ENCODE results near the gene ST6GALNAC5.

ST6GALNAC5 gene

DNA sequence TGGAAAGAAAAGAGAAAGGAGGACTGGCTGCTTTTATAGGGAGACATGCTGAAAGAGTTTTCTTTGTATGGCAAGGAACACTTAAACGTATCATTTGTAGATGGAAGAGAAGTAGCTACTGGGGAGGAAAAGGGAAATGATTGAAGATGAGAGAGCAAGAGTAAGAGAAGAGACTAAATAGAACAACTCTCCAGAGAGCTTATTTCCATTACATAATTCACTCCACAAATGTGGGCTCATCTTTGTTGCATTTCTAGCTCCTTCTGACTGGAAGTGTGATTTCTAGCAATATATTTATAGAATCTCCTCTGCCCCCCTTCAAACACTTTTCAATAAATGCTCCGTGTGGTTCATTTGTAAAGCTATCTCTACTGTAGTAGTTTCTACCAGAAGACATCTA lies 71.0 kb downstream of the ST6GALNAC5 start:
- Histone ChIP-seq H3K4me1 (ENCODE audit: insufficient read depth, low read length) (peaks cover 12% of the 10 kb centered on the region), H3K36me3 (ENCODE audit: insufficient read depth, low read length) (no peaks in the 10 kb centered on the region; the same call in 1 of the 2 replicates), H3K9me3 (ENCODE audit: insufficient read depth, low read depth, low read length) (no peaks in the 10 kb centered on the region), H3K27ac (ENCODE audit: low read depth, low read length) (no peak overlapping the region), H3K27me3 (ENCODE audit: insufficient read depth, low read length) (no peaks in the 10 kb centered on the region), H3K9ac (ENCODE audit: low read depth, low read length) (no peak overlapping the region), H3K4me3 (ENCODE audit: low read length) (no peak overlapping the region)
- 92% methylated on average over 2 of the region's 2 CpGs for WGBS

DNA sequence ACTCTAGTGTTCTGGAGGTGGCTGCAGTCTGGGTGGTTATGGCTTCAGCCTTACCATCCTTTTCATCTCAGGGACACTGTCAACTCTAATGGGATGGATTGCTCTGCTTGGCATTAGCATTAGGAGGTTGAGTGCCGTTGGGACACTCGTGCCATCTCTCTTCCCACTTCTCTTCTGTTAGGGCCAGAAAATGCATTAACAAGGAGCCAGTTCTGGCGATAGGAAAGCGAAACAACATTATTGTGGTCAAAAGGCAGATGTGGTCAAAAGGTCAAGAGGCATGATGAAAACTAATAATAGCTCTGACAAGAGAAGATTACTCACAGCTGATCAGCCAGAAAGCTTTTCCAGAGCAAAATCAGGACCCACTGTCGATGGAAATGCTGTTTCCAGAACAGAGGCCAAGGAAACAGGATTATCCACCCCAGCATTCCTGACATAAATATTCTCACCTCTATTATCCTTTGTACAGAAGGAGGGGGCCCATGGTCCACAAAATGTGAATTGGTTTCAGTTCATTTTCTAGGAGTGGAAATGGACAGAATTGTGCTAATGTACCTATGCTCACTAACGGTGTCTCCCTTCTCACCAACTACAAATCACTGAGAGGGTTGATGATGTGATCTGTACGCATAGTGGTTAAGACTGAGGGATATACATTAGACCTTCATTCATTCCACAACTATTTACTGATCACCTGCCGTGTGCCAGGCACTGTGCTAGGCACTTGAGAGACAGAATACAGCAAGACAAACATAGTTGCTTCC lies 72.0 kb downstream of the ST6GALNAC5 start:
- H3K4me1 ChIP-seq (ENCODE audit: insufficient read depth, low read length), result peaks cover 3% of the 10 kb centered on the region
- 86% methylated on average over 6 of the region's 8 CpGs for WGBS
- H3K27ac ChIP-seq (ENCODE audit: low read depth, low read length), result no peak overlapping the region
- no peak overlapping the region for H3K9ac ChIP-seq (ENCODE audit: low read depth, low read length)
- no peaks in the 10 kb centered on the region for H3K9me3 ChIP-seq (ENCODE audit: insufficient read depth, low read depth, low read length)
- H3K27me3 ChIP-seq (ENCODE audit: insufficient read depth, low read length), result no peaks in the 10 kb centered on the region
- no peaks in the 10 kb centered on the region; the same call in 1 of the 2 replicates for H3K36me3 ChIP-seq (ENCODE audit: insufficient read depth, low read length)
- no peak overlapping the region for H3K4me3 ChIP-seq (ENCODE audit: low read length)

DNA sequence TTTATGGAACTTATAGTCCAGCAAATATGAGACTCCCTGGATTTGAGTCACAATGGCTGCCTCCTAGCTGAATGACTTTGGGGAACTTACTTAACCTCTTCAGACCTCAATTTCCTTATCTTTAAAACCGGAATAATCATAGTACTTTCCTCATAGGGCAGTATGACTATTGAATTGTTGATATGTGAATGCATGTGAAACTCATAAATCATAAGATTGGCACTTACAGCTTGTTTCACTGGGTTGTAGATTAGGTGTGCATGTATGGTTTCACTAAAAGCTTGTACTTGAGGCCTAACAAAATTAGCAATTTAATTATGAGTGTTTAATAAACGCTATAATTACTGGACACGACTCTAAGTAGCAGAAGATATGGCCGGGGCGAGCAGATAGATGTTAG lies 72.5 kb downstream of the ST6GALNAC5 start:
- Histone ChIP-seq H3K4me3 (ENCODE audit: low read length) (no peak overlapping the region), H3K4me1 (ENCODE audit: insufficient read depth, low read length) (no peaks in the 10 kb centered on the region; the same call in 1 of the 2 replicates), H3K27me3 (ENCODE audit: insufficient read depth, low read length) (no peaks in the 10 kb centered on the region), H3K27ac (ENCODE audit: low read depth, low read length) (no peak overlapping the region), H3K9ac (ENCODE audit: low read depth, low read length) (no peak overlapping the region), H3K9me3 (ENCODE audit: insufficient read depth, low read depth, low read length) (no peaks in the 10 kb centered on the region), H3K36me3 (ENCODE audit: insufficient read depth, low read length) (no peaks in the 10 kb centered on the region; the same call in 1 of the 2 replicates)
- WGBS, result 96% methylated on average over 4 of the region's 5 CpGs

DNA sequence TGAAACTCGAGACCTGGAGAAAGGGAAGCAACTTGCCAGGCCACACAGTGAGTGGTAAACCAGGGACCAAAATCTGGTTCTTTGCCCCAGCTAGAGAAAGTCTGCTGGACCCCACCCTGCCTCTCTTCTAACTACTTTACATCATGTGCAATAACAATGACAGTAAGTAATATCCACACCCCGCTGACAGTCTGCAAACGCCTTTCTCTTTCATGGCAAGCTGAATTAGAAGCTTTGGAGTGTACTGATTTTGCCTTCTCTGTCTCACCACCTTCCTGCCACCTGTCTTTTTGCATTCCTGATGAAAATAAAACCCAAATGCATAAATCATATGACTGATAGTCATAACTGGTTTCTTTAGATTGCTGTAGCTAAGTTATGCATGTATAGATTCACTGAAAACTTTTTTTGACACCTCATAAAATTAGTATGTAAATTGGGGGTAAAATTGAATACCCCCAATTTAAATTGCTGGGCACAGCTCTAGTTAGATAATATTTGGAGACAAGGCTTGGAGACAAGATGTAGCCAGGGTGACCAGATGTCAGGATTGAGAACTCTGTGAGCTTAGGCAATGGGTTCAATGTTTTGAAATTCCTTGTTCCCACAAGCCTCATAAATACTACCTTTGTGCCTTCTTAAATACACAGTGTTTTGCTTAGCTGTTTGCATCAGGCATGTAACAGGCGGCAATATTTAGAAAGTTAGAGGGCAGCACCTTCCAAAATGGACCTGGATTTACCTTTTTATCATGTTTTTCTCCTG lies 73.5 kb downstream of the ST6GALNAC5 start:
- H3K4me1 ChIP-seq (ENCODE audit: insufficient read depth, low read length), result peaks cover 7% of the 10 kb centered on the region

DNA sequence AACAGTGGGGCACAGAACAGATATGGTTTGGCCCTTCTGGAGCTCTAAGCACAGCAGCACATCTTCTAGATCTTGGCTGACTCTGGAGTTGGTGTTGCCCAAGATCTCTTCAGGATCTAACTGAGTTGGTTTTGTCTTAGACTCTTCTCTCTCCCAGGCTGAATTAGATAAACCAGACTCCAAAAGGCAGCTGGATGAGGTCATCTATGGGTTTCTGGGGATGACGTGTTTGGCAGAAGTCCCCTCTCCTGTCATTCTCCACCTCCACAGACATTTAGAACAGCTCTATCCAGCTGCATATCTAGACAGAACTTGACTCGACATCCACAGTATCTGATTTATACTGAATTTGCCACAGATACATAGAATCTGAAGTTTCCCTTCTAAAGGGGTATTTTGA lies 75.3 kb downstream of the ST6GALNAC5 start:
- H3K9ac ChIP-seq (ENCODE audit: low read depth, low read length), result no peak overlapping the region
- peaks cover 14% of the 10 kb centered on the region for H3K4me1 ChIP-seq (ENCODE audit: insufficient read depth, low read length)
- H3K27ac ChIP-seq (ENCODE audit: low read depth, low read length), result no peak overlapping the region
- H3K27me3 ChIP-seq (ENCODE audit: insufficient read depth, low read length), result no peaks in the 10 kb centered on the region
- no peak overlapping the region for H3K4me3 ChIP-seq (ENCODE audit: low read length)
- 93% methylated on average over 2 of the region's 2 CpGs for WGBS
- H3K9me3 ChIP-seq (ENCODE audit: insufficient read depth, low read depth, low read length), result no peaks in the 10 kb centered on the region
- H3K36me3 ChIP-seq (ENCODE audit: insufficient read depth, low read length), result no peaks in the 10 kb centered on the region; the same call in 1 of the 2 replicates

More for the DNA sequence above, 73.5 kb downstream of the ST6GALNAC5 start:
- Histone ChIP-seq H3K9me3 (ENCODE audit: insufficient read depth, low read depth, low read length) (no peaks in the 10 kb centered on the region), H3K9ac (ENCODE audit: low read depth, low read length) (no peak overlapping the region), H3K4me3 (ENCODE audit: low read length) (no peak overlapping the region), H3K36me3 (ENCODE audit: insufficient read depth, low read length) (no peaks in the 10 kb centered on the region; the same call in 1 of the 2 replicates), H3K27me3 (ENCODE audit: insufficient read depth, low read length) (no peaks in the 10 kb centered on the region), H3K27ac (ENCODE audit: low read depth, low read length) (no peak overlapping the region)
- WGBS, result 93% methylated on average over 4 of the region's 4 CpGs

DNA sequence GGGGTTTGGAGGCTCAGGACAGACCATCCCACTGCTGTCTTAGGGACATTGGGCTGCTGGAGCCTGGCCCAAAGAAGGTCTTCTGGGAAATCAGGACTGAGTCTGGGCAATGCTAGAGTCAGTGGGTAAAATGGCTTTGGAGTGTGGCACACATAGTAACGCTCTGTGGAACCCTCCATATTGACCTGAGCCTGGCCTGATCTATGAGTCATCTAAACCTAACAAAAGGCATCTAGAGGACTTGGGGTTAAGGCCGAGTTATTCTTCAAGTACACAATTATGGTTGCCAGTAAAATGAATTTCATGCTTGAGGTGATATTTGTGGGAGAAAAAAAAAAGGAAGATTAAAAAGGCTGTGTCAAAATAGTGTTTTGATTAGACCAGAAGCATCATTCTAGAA lies 77.7 kb downstream of the ST6GALNAC5 start:
- Histone ChIP-seq H3K27ac (ENCODE audit: low read depth, low read length) (no peak overlapping the region), H3K4me1 (ENCODE audit: insufficient read depth, low read length) (peaks cover 14% of the 10 kb centered on the region), H3K9me3 (ENCODE audit: insufficient read depth, low read depth, low read length) (no peaks in the 10 kb centered on the region), H3K27me3 (ENCODE audit: insufficient read depth, low read length) (no peaks in the 10 kb centered on the region), H3K4me3 (ENCODE audit: low read length) (no peak overlapping the region), H3K9ac (ENCODE audit: low read depth, low read length) (no peak overlapping the region), H3K36me3 (ENCODE audit: insufficient read depth, low read length) (no peaks in the 10 kb centered on the region; the same call in 1 of the 2 replicates)
- WGBS, result 84% methylated on average over 2 of the region's 2 CpGs

DNA sequence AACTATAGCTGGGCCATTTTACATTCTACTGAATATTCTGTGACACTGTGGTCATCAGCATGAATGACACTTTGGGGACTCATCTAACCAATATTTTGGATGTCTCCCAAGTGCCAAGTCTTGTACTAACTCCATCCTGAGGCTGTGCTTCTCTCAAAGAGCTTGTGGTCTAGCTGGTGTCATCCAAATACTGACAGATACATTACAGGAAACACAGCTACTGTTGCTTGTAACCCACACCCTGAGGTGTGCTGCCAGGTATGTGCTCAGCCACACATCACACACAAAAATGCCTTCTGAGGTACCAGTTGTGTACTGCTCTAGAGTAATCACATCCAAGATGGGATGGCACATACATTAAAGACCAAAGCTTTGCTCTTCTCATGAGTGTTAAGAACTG lies 81.6 kb downstream of the ST6GALNAC5 start:
- H3K36me3 ChIP-seq (ENCODE audit: insufficient read depth, low read length), result no peaks in the 10 kb centered on the region
- H3K9me3 ChIP-seq (ENCODE audit: insufficient read depth, low read depth, low read length), result no peaks in the 10 kb centered on the region
- no peak overlapping the region for H3K9ac ChIP-seq (ENCODE audit: low read depth, low read length)
- no peak overlapping the region for H3K27ac ChIP-seq (ENCODE audit: low read depth, low read length)
- no peak overlapping the region for H3K4me3 ChIP-seq (ENCODE audit: low read length)
- H3K27me3 ChIP-seq (ENCODE audit: insufficient read depth, low read length), result no peaks in the 10 kb centered on the region
- peaks cover 14% of the 10 kb centered on the region for H3K4me1 ChIP-seq (ENCODE audit: insufficient read depth, low read length)

DNA sequence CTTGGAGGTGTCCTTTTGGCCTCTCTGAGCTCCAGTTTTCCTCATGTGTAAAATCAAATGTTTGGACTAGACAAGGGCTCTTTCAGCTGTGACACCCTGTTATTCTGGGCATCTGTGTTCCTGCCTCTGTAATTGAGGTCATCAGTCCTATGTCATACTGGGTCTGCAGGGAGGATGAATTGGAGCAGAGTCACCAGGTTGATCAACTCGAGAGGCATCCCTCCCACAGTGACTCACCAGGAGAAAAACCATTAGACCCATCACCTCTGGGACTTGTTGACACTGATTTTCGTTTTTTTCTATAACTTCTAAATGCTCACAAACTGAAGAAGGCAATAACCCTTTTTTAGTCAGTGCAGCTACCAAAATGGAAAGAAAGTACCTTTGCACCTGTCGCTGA lies 82.2 kb downstream of the ST6GALNAC5 start:
- no peak overlapping the region for H3K9ac ChIP-seq (ENCODE audit: low read depth, low read length)
- no peak overlapping the region for H3K27ac ChIP-seq (ENCODE audit: low read depth, low read length)
- H3K27me3 ChIP-seq (ENCODE audit: insufficient read depth, low read length), result no peaks in the 10 kb centered on the region
- H3K4me1 ChIP-seq (ENCODE audit: insufficient read depth, low read length), result peaks cover 14% of the 10 kb centered on the region
- H3K36me3 ChIP-seq (ENCODE audit: insufficient read depth, low read length), result no peaks in the 10 kb centered on the region
- WGBS, result 86% methylated on average over 3 of the region's 3 CpGs
- H3K9me3 ChIP-seq (ENCODE audit: insufficient read depth, low read depth, low read length), result no peaks in the 10 kb centered on the region
- no peak overlapping the region for H3K4me3 ChIP-seq (ENCODE audit: low read length)

DNA sequence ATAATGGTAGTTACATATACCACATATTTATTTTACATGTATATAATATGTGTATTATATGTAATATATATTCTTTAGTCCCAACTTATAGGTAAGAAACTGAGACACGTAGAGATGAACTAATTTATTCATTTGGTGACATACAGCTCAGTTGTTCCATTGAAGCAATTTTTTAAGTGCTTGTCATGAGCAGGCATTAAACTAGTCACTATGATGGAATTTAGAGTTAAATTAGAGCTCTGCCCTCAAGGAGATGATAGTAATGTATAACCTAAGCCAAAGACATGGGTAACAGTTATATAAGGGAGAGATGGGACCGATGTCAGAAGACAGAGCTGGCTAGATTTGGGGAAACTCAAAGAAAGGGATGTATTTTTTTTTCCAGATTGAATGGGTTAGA lies 83.0 kb downstream of the ST6GALNAC5 start:
- H3K9ac ChIP-seq (ENCODE audit: low read depth, low read length), result no peak overlapping the region
- peaks cover 12% of the 10 kb centered on the region for H3K4me1 ChIP-seq (ENCODE audit: insufficient read depth, low read length)
- 92% methylated on average over 2 of the region's 2 CpGs for WGBS
- no peak overlapping the region for H3K27ac ChIP-seq (ENCODE audit: low read depth, low read length)
- no peaks in the 10 kb centered on the region for H3K27me3 ChIP-seq (ENCODE audit: insufficient read depth, low read length)
- no peaks in the 10 kb centered on the region for H3K9me3 ChIP-seq (ENCODE audit: insufficient read depth, low read depth, low read length)
- no peak overlapping the region for H3K4me3 ChIP-seq (ENCODE audit: low read length)
- H3K36me3 ChIP-seq (ENCODE audit: insufficient read depth, low read length), result no peaks in the 10 kb centered on the region

DNA sequence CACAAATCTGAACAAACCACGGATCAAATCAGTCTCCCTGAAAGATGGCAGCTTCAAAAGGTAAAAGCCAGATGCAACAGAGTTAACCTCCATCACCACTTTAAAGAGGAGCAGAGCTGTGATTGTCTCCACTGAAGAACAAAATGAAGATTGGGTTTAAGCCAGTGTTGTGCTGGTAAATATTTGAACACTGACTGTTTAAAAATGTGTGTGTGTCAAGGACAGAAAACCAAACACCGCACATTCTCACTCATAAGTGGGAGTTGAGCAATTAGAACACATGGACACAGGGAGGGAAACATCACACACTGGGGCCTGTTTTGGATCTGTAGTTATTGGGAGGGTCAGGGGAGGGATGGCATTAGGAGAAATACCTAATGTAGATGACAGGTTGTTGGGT lies 83.9 kb downstream of the ST6GALNAC5 start:
- 87% methylated on average over 2 of the region's 2 CpGs for WGBS
- Histone ChIP-seq H3K9ac (ENCODE audit: low read depth, low read length) (no peak overlapping the region), H3K27me3 (ENCODE audit: insufficient read depth, low read length) (no peaks in the 10 kb centered on the region), H3K9me3 (ENCODE audit: insufficient read depth, low read depth, low read length) (no peaks in the 10 kb centered on the region), H3K27ac (ENCODE audit: low read depth, low read length) (no peak overlapping the region), H3K4me1 (ENCODE audit: insufficient read depth, low read length) (peaks cover 3% of the 10 kb centered on the region), H3K36me3 (ENCODE audit: insufficient read depth, low read length) (no peaks in the 10 kb centered on the region), H3K4me3 (ENCODE audit: low read length) (no peak overlapping the region)

DNA sequence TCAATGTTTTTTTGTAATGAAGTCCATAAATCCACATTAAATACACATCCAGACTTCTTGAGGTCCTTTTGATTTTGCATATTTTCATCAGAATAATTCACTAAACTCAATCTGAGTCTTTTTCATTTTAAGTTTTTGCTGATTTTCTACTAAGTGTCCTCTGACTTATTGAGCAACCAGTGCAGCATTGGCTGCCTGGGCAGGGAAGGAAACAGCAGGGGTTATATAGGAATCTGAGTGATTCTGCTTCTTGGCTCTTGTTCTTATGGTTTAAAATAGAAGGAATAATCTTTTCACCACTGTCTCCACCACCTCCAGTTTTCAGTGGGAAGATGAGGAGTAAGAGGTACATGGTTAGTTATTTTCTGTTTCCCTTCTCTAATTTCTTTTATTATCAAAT lies 88.4 kb downstream of the ST6GALNAC5 start:
- Histone ChIP-seq H3K36me3 (ENCODE audit: insufficient read depth, low read length) (no peaks in the 10 kb centered on the region), H3K27ac (ENCODE audit: low read depth, low read length) (no peak overlapping the region), H3K27me3 (ENCODE audit: insufficient read depth, low read length) (no peaks in the 10 kb centered on the region), H3K4me1 (ENCODE audit: insufficient read depth, low read length) (no peaks in the 10 kb centered on the region), H3K9ac (ENCODE audit: low read depth, low read length) (no peak overlapping the region), H3K9me3 (ENCODE audit: insufficient read depth, low read depth, low read length) (no peaks in the 10 kb centered on the region), H3K4me3 (ENCODE audit: low read length) (no peak overlapping the region)

Data from HUES64 (cell line).